HG03060 (cell line): ENCODE results near the gene SNX25.
"Not testable (repeated sequence)": the region's sequence is repeated elsewhere in the genome, so short reads cannot be mapped to it uniquely, and the experiment has no call there.

ENCODE experiments used
- ATAC-seq: cut with Tn5 transposase; IDR thresholded peaks from one replicate; pipeline ENCODE4 v1.9.1; 2021; ENCODE audit warnings: low read depth, moderate number of reproducible peaks; ENCODE audit not compliant: unreplicated experiment

SNX25 gene

GRCh38 chr4:185209031-185209851 is at the start of gene SNX25:
Gene SNX25, plus strand, starts transcription at chr4:185209598. Its CDS starts 229 bp downstream, at chr4:185209827.
- ATAC-seq, result peak; percentile 41

- ATAC-seq, result peak; percentile 89
These were observed 43.8 kb upstream of the SNX25 start for GRCh38 chr4:185165605-185166063.

- ATAC-seq, result no peak
These were observed 42.2 kb upstream of the SNX25 start for GRCh38 chr4:185167234-185167633.

- ATAC-seq, result peak; percentile 75
These were observed 37.9 kb upstream of the SNX25 start for GRCh38 chr4:185171373-185172071.

GRCh38 chr4:185179488-185179887 is 29.9 kb upstream of the SNX25 start:
- ATAC-seq, result no peak

- no peak for ATAC-seq
These were observed 27.2 kb upstream of the SNX25 start for GRCh38 chr4:185182239-185182638.

GRCh38 chr4:185183622-185184281 is 25.6 kb upstream of the SNX25 start:
- no peak for ATAC-seq

- ATAC-seq, result no peak
These were observed 22.6 kb upstream of the SNX25 start for GRCh38 chr4:185186769-185187168.

GRCh38 chr4:185189606-185190305 is 19.6 kb upstream of the SNX25 start:
- no peak for ATAC-seq

- ATAC-seq, result no peak
These were observed 19.0 kb upstream of the SNX25 start for GRCh38 chr4:185190306-185190856.

GRCh38 chr4:185192059-185192458 is 17.3 kb upstream of the SNX25 start:
- peak; percentile 83 for ATAC-seq

- no peak for ATAC-seq
These were observed 14.2 kb upstream of the SNX25 start for GRCh38 chr4:185194924-185195888.

GRCh38 chr4:185196437-185196836 is 13.0 kb upstream of the SNX25 start:
- ATAC-seq, result no peak

- ATAC-seq, result not testable (repeated sequence)
These were observed 11.2 kb upstream of the SNX25 start for GRCh38 chr4:185198189-185198588.

GRCh38 chr4:185201977-185202962 is 7.1 kb upstream of the SNX25 start:
- ATAC-seq, result no peak

GRCh38 chr4:185202984-185203485 is 6.4 kb upstream of the SNX25 start:
- peak; percentile 3 for ATAC-seq

GRCh38 chr4:185203486-185204237 is 5.7 kb upstream of the SNX25 start, which contains the start of gene CFAP97:
Gene CFAP97, minus strand, starts transcription at chr4:185204000. Its CDS starts 12,804 bp downstream, at chr4:185191196.
- peak; percentile 52 for ATAC-seq
